Neural progenitor cell (in vitro differentiated cells): ENCODE data around the gene STK38L. TPM values are rescaled to one million over a fixed set of nuclear protein-coding genes. Genes with fewer than 3 reads are reported as not detected.

Experiments used
- DNase-seq: peaks from one replicate; pipeline ENCODE4 v3.0.0-alpha.2; 2016; ENCODE audit warnings: low spot score
- H2AFZ ChIP-seq: fragments of 200-600 bp; sonication (generic); replicated peaks from 2 replicates; pipeline ENCODE4 v1.6.1; 2016; ENCODE audit warnings: antibody characterized with exemption
- H3F3A ChIP-seq: fragments of 200-600 bp; sonication (generic); 2 replicates; pipeline ENCODE4 v1.6.1; 2016; ENCODE audit warnings: antibody characterized with exemption, low read depth
- H3K27ac ChIP-seq: fragments of 200-600 bp; sonication (generic); 2 replicates; pipeline ENCODE4 v1.5.1; 2016; ENCODE audit warnings: mild to moderate bottlenecking
- H3K27me3 ChIP-seq: fragments of 200-600 bp; sonication (generic); 2 replicates; pipeline ENCODE4 v1.6.1; 2016; ENCODE audit warnings: mild to moderate bottlenecking, moderate library complexity
- H3K36me3 ChIP-seq: fragments of 200-600 bp; sonication (generic); 2 replicates; pipeline ENCODE4 v1.5.1; 2016
- H3K4me1 ChIP-seq: fragments of 200-600 bp; sonication (generic); 2 replicates; pipeline ENCODE4 v1.6.1; 2016; ENCODE audit warnings: mixed run types
- H3K4me2 ChIP-seq: fragments of 200-600 bp; sonication (generic); 2 replicates; pipeline ENCODE4 v1.6.1; 2016
- H3K4me3 ChIP-seq: fragments of 200-600 bp; sonication (generic); 2 replicates; pipeline ENCODE4 v1.5.1; 2016
- H3K79me2 ChIP-seq: fragments of 200-600 bp; sonication (generic); 2 replicates; pipeline ENCODE4 v1.6.1; 2016; ENCODE audit warnings: low read depth
- H3K9ac ChIP-seq: fragments of 200-600 bp; sonication (generic); 2 replicates; pipeline ENCODE4 v1.6.1; 2016
- H3K9me3 ChIP-seq: fragments of 200-600 bp; sonication (generic); 2 replicates; pipeline ENCODE4 v1.5.1; 2016; ENCODE audit warnings: low read depth
- H4K20me1 ChIP-seq: fragments of 200-600 bp; sonication (generic); 2 replicates; pipeline ENCODE4 v1.6.1; 2016; ENCODE audit warnings: low read depth
- H3K27ac Mint-ChIP-seq: 3 replicates; pipeline ENCODE4 v1.8.0; 2021; ENCODE audit warnings: mixed read lengths
- H3K27me3 Mint-ChIP-seq: 2 replicates; pipeline ENCODE4 v1.8.0; 2022; ENCODE audit warnings: low read depth, mild to moderate bottlenecking, inconsistent platforms, moderate library complexity, mixed read lengths; ENCODE audit not compliant: insufficient read depth
- H3K36me3 Mint-ChIP-seq: 3 replicates; pipeline ENCODE4 v1.8.0; 2021; ENCODE audit warnings: mixed read lengths
- H3K4me1 Mint-ChIP-seq: 3 replicates; pipeline ENCODE4 v1.8.0; 2021; ENCODE audit warnings: mixed read lengths
- H3K4me3 Mint-ChIP-seq: 3 replicates; pipeline ENCODE4 v1.8.0; 2021; ENCODE audit warnings: mild to moderate bottlenecking, moderate library complexity, mixed read lengths
- H3K9me3 Mint-ChIP-seq: 3 replicates; pipeline ENCODE4 v1.8.0; 2020; ENCODE audit warnings: mixed read lengths
- CTCF ChIP-seq: fragments of 200-600 bp; sonication (generic); IDR thresholded peaks from 2 replicates; pipeline ENCODE4 v1.5.1; 2017; ENCODE audit warnings: antibody characterized with exemption, mild to moderate bottlenecking
- EZH2 ChIP-seq: fragments of 200-600 bp; sonication (generic); IDR thresholded peaks from 2 replicates; pipeline ENCODE4 v1.6.1; 2017; ENCODE audit warnings: antibody characterized with exemption, mild to moderate bottlenecking, moderate library complexity
- EZH2phosphoT487 ChIP-seq: fragments of 200-600 bp; sonication (generic); IDR thresholded peaks from 2 replicates; pipeline ENCODE4 v1.6.1; 2017; ENCODE audit warnings: antibody characterized with exemption
- total RNA-seq: library from RNA; depleted of rRNA; stranded (reverse); fragments of >200 nt; gene quantifications from 2 replicates; pipeline ENCODE4 v1.2.3, GENCODE V29; 2015; ENCODE audit warnings: low replicate concordance

STK38L gene
- total RNA-seq, 1 donor from 2014 or later = 62.6 TPM

GRCh38 chr12:27237790-27238771 lies 6.0 kb upstream of the STK38L start:
- Histone ChIP-seq H3K36me3 (no peaks in the 10 kb centered on the region), H3K9me3 (no peaks in the 10 kb centered on the region), H4K20me1 (no peaks in the 10 kb centered on the region), H3K27me3 (no peaks in the 10 kb centered on the region), H3K9ac (no peak overlapping the region), H3K27ac (no peak overlapping the region), H3K4me1 (no peaks in the 10 kb centered on the region), H3K79me2 (no peaks in the 10 kb centered on the region), H2AFZ (no peak overlapping the region), H3F3A (peaks cover 9% of the 10 kb centered on the region), H3K4me3 (no peak overlapping the region), H3K4me2 (no peak overlapping the region)
- no peak for DNase-seq
- H3K4me3 Mint-ChIP-seq = no peak overlapping the region
- H3K36me3 Mint-ChIP-seq = no peaks in the 10 kb centered on the region
- H3K4me1 Mint-ChIP-seq = no peaks in the 10 kb centered on the region
- TF ChIP-seq EZH2 (no peak), CTCF (no peak), EZH2phosphoT487 (no peak)
- H3K27me3 Mint-ChIP-seq = no peaks in the 10 kb centered on the region
- no peak overlapping the region for H3K27ac Mint-ChIP-seq
- no peaks in the 10 kb centered on the region for H3K9me3 Mint-ChIP-seq

DNA sequence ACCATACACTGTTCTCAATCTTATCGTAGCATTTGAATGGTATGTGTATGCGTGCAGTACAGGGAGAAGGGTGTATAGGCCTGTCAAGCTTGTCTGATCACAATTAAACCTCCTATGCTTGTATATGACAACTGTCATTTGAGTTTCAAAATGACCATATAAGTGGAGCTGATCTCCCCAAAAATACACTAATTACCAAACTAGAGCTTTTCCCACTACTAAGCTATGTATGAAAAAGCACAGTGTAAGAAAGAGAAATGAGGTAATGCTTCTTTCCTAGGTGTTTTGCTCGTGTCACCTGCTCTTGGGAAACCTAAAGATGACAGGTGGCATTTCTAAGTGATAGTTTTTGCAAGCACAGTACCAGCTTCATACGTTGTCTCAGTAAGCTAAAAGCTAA lies 1.1 kb upstream of the STK38L start:
- peaks cover 3% of the 10 kb centered on the region for H3K36me3 Mint-ChIP-seq
- H3K9me3 ChIP-seq = no peaks in the 10 kb centered on the region
- no peak overlapping the region for H3K4me3 ChIP-seq
- H3K4me2 ChIP-seq = no peak overlapping the region
- no peaks in the 10 kb centered on the region for H3K9me3 Mint-ChIP-seq
- no peak for TF ChIP-seq EZH2
- TF ChIP-seq CTCF = no peak
- TF ChIP-seq EZH2phosphoT487 = no peak
- H4K20me1 ChIP-seq = peaks cover 23% of the 10 kb centered on the region
- H3K36me3 ChIP-seq = no peaks in the 10 kb centered on the region
- H2AFZ ChIP-seq = no peak overlapping the region
- H3K27ac ChIP-seq = no peak overlapping the region
- peaks cover 16% of the 10 kb centered on the region for H3F3A ChIP-seq
- H3K27me3 ChIP-seq = no peaks in the 10 kb centered on the region
- H3K27ac Mint-ChIP-seq = no peak overlapping the region
- peaks cover 21% of the 10 kb centered on the region for H3K4me1 ChIP-seq
- H3K79me2 ChIP-seq = peaks cover 36% of the 10 kb centered on the region
- H3K9ac ChIP-seq = no peak overlapping the region
- peaks cover 4% of the 10 kb centered on the region for H3K27me3 Mint-ChIP-seq
- no peak for DNase-seq
- H3K4me3 Mint-ChIP-seq = no peak overlapping the region
- H3K4me1 Mint-ChIP-seq = peaks cover 18% of the 10 kb centered on the region

DNA sequence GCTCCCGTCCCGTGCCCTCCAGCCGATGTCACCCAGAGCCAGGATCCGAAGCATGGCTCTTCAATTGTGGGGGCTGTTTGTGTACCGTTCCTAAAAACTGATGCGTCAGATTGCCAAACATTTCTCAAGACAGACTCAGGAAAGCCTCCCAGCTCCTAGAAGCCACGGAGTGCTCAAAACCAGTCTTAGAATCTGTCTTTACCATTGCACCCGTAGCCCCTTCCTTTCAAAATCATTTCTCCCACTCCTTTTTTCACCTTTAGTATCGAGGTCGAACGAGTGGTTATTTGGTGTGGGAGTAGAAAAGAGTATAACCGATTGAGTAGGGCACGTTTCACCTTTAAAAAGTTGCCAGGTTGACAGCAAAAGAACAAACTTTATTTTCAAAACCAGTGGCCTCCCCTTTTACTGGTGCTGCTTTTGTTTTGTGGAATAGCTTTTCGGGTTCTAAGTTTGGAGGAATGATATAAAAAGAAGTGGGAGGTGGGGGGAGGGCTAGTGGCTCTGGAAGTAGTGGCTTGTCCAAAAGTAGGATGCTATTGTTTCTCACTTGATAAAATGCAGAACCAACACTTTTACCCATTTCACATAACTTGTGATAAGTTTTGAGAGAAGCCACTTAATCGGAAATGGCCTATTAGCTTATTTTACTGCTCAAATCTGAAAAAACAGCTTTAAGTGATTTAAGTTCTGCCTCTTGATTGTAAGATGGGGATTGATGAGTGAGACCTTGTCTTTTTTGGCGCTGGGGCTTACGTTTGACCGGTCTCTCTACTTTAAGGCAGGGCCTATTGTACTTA lies 803 bp downstream of the STK38L start:
- H4K20me1 ChIP-seq = peaks cover 26% of the 10 kb centered on the region
- no peak overlapping the region for H3K27ac ChIP-seq
- peak overlapping the region; percentile 85 for H2AFZ ChIP-seq
- Mint-ChIP-seq H3K36me3 (peaks cover 8% of the 10 kb centered on the region), H3K9me3 (no peaks in the 10 kb centered on the region), H3K4me3 (peak overlapping the region; percentile 100), H3K27me3 (peaks cover 4% of the 10 kb centered on the region), H3K27ac (peak overlapping the region; percentile 97), H3K4me1 (peaks cover 20% of the 10 kb centered on the region)
- H3K36me3 ChIP-seq = no peaks in the 10 kb centered on the region
- DNase-seq = no peak
- peaks cover 21% of the 10 kb centered on the region for H3K4me1 ChIP-seq
- H3K27me3 ChIP-seq = no peaks in the 10 kb centered on the region
- H3K4me3 ChIP-seq = peak overlapping the region; percentile 71
- peak overlapping the region; percentile 71 for H3K9ac ChIP-seq
- H3K79me2 ChIP-seq = peaks cover 54% of the 10 kb centered on the region
- peak overlapping the region; percentile 98 for H3K4me2 ChIP-seq
- H3K9me3 ChIP-seq = no peaks in the 10 kb centered on the region
- peaks cover 13% of the 10 kb centered on the region for H3F3A ChIP-seq
- TF ChIP-seq CTCF (no peak), EZH2 (no peak), EZH2phosphoT487 (no peak)
